MCF 10A (cell line): Measurements from ENCODE around the gene EMB. TPM values are rescaled to one million over a fixed set of nuclear protein-coding genes. Genes with fewer than 3 reads are reported as not detected.
"Not testable (repeated sequence)": the region's sequence is repeated elsewhere in the genome, so short reads cannot be mapped to it uniquely, and the experiment has no call there.

Experiments
- BruUV-seq: library from RNA; stranded (reverse); fragments of 400-500 nt; replicated peaks from 2 replicates; lab custom pipeline; 2021; lab: Mats Ljungman, UMichigan
- CTCF ChIA-PET: fragments of 300-600 bp; sonication (Branson Sonifier 250); formaldehyde crosslinking; extraction: SDS; loops from one replicate; lab custom pipeline; 2021; ENCODE audit warnings: antibody characterized with exemption, inconsistent platforms; lab: Yijun Ruan, JAX
- POLR2A ChIA-PET: fragments of 300-600, 350-650 bp; sonication (Branson Sonifier 250); formaldehyde crosslinking; extraction: SDS; loops from one replicate; lab custom pipeline; 2020; ENCODE audit warnings: antibody characterized with exemption, inconsistent platforms; lab: Yijun Ruan, JAX
- DNase-seq: peaks from one replicate; pipeline ENCODE4 v3.0.0-alpha.2; 2018; ENCODE audit not compliant: unreplicated experiment
- H3K27ac Mint-ChIP-seq: one replicate; pipeline ENCODE4 v1.8.0; 2022; ENCODE audit warnings: mild to moderate bottlenecking, low read depth, mixed read lengths; ENCODE audit not compliant: unreplicated experiment
- H3K27me3 Mint-ChIP-seq: one replicate; pipeline ENCODE4 v1.8.0; 2022; ENCODE audit warnings: mixed read lengths; ENCODE audit not compliant: insufficient read depth, unreplicated experiment
- H3K36me3 Mint-ChIP-seq: one replicate; pipeline ENCODE4 v1.8.0; 2022; ENCODE audit warnings: mild to moderate bottlenecking, moderate library complexity, mixed read lengths; ENCODE audit not compliant: insufficient read depth, unreplicated experiment
- H3K4me1 Mint-ChIP-seq: one replicate; pipeline ENCODE4 v1.8.0; 2022; ENCODE audit warnings: mixed read lengths; ENCODE audit not compliant: insufficient read depth, unreplicated experiment
- H3K4me3 Mint-ChIP-seq: one replicate; pipeline ENCODE4 v1.8.0; 2022; ENCODE audit warnings: mild to moderate bottlenecking, moderate library complexity, mixed read lengths; ENCODE audit not compliant: unreplicated experiment
- H3K9me3 Mint-ChIP-seq: one replicate; pipeline ENCODE4 v1.8.0; 2022; ENCODE audit warnings: mixed read lengths; ENCODE audit not compliant: unreplicated experiment
- intact Hi-C: fragments of 100-400 bp; cut with micrococcal nuclease; formaldehyde crosslinking; loops from 2 replicates; pipeline ENCODE4 v1.14.1; 2022
- total RNA-seq: library from RNA; stranded (reverse); gene quantifications from 2 replicates; pipeline ENCODE4 v1.2.3, GENCODE V29; 2022
- TF ChIP-seq, protein P1 (sequence below): fragments of 200-600 bp; IDR thresholded peaks from one replicate; pipeline ENCODE4 v1.8.0; 2022; ENCODE audit warnings: antibody characterized with exemption, mild to moderate bottlenecking; ENCODE audit not compliant: unreplicated experiment

Gene EMB
- total RNA-seq, 1 experiment from 2014 or later, result 27.7 TPM

GRCh38 chr5:50421184-50421950, 19.7 kb downstream of the EMB start:
- H3K36me3 Mint-ChIP-seq, H3K9me3 Mint-ChIP-seq, BruUV-seq, H3K27me3 Mint-ChIP-seq, POLR2A ChIA-PET, DNase-seq, H3K27ac Mint-ChIP-seq, H3K4me3 Mint-ChIP-seq, intact Hi-C loops, CTCF ChIA-PET: not testable (repeated sequence)
- H3K4me1 Mint-ChIP-seq, result peaks cover 19% of the 10 kb centered on the region

DNA sequence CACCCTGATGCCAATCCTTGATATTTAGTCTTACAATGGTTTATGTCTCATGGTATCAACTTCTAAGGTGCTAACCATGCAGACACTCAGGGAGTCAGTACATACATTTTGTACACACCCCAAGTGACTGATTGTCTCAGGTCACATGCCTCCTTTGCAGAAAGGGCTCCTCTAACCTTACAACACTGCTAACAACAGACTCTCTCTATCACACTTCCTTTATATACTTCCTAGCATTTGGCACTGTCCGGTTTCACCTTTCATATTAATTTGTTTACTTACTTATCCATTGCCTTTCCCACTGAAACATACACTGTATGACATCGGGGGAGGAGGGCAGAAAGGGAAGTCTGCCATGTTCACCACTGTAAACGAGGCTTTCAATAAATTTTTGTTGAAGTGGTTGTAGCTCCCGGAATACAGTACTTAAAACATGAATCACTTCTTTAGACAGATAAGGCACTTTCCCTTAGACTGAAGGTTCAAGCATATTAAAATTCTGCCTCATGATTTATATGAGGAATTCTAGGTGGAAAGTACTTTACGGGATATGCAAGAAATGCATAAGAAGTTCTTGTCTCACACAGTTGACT, 20.6 kb downstream of the EMB start:
- Mint-ChIP-seq H3K36me3 (no peaks in the 10 kb centered on the region), H3K4me1 (peaks cover 19% of the 10 kb centered on the region), H3K27ac (no peak overlapping the region), H3K27me3 (no peaks in the 10 kb centered on the region), H3K9me3 (no peaks in the 10 kb centered on the region), H3K4me3 (no peak overlapping the region)
- BruUV-seq, result no TSS peak
- TF ChIP-seq, protein P1, sequence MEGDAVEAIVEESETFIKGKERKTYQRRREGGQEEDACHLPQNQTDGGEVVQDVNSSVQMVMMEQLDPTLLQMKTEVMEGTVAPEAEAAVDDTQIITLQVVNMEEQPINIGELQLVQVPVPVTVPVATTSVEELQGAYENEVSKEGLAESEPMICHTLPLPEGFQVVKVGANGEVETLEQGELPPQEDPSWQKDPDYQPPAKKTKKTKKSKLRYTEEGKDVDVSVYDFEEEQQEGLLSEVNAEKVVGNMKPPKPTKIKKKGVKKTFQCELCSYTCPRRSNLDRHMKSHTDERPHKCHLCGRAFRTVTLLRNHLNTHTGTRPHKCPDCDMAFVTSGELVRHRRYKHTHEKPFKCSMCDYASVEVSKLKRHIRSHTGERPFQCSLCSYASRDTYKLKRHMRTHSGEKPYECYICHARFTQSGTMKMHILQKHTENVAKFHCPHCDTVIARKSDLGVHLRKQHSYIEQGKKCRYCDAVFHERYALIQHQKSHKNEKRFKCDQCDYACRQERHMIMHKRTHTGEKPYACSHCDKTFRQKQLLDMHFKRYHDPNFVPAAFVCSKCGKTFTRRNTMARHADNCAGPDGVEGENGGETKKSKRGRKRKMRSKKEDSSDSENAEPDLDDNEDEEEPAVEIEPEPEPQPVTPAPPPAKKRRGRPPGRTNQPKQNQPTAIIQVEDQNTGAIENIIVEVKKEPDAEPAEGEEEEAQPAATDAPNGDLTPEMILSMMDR, result no peak
- intact Hi-C loops, result no loop called here
- ChIA-PET CTCF (interaction anchor here (0.6 to 1.2 kb wide), 2 partner anchors 21 to 331 kb away, joined by 3 read pairs; partner anchors contain the start of gene EMB), POLR2A (no interaction called here)
- DNase-seq, result no peak

DNA sequence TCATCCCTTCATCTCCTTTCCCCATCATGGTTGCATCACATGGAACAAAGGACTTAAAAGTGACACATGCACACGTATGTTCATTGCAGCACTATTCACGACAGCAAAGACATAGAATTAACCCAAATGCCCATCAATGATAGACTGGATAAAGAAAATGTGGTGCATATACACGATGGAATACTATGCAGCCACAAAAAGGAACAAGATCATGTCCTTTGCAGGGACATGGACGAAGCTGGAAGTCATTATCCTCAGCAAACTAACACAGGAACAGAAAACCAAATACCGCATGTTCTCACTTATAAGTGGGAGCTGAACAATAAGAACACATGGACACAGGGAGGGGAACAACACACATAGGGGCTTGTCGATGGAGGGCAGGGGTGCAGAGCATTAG, 21.4 kb downstream of the EMB start:
- H3K27me3 Mint-ChIP-seq, DNase-seq, H3K36me3 Mint-ChIP-seq, POLR2A ChIA-PET, BruUV-seq, H3K9me3 Mint-ChIP-seq, H3K4me3 Mint-ChIP-seq, H3K27ac Mint-ChIP-seq, intact Hi-C loops: not testable (repeated sequence)
- H3K4me1 Mint-ChIP-seq, result peaks cover 13% of the 10 kb centered on the region
- CTCF ChIA-PET, result interaction anchor here (0.6 to 1.2 kb wide), 2 partner anchors 22 to 332 kb away, joined by 3 read pairs; partner anchors contain the start of gene EMB

DNA sequence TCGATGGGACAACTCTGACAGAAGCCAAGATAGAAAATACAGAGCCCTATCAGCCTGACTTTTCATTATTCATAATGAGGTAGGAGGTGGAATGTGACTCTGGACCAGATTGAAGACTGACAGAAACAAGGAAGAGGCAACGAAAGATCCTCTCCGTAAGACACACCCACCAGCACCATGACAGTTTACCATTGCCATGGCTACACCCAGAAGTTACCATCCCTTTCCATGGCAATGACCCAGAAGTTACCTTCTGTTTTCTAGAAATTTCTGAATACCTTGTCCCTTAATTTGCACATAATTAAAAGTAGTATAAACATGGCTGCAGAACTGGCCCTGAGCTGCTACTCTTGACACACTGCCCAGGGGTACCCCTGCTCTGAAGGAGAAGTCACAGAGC, 24.5 kb downstream of the EMB start:
- intact Hi-C loops, BruUV-seq, H3K36me3 Mint-ChIP-seq, H3K27ac Mint-ChIP-seq, H3K4me3 Mint-ChIP-seq, H3K4me1 Mint-ChIP-seq, DNase-seq, H3K9me3 Mint-ChIP-seq, H3K27me3 Mint-ChIP-seq: not testable (repeated sequence)
- CTCF ChIA-PET, result interaction anchor here (0.6 kb wide), 1 partner anchor 9 kb away, joined by 3 read pairs; no protein-coding TSS in a partner anchor
- POLR2A ChIA-PET, result interaction anchor here (1.0 kb wide), 1 partner anchor 16 kb away, joined by 3 read pairs; no protein-coding TSS in a partner anchor

- intact Hi-C loops, result no loop called here
- Mint-ChIP-seq H3K27ac (no peak overlapping the region), H3K9me3 (no peaks in the 10 kb centered on the region), H3K4me3 (no peak overlapping the region), H3K27me3 (no peaks in the 10 kb centered on the region), H3K36me3 (no peaks in the 10 kb centered on the region), H3K4me1 (no peaks in the 10 kb centered on the region)
- POLR2A ChIA-PET, result interaction anchor here (1.0 to 1.2 kb wide), 2 partner anchors 17 to 24 kb away, joined by 3 read pairs; no protein-coding TSS in a partner anchor
- DNase-seq, result no peak
- TF ChIP-seq, protein P1, result no peak
- CTCF ChIA-PET, result interaction anchor here (0.6 to 1.0 kb wide), 2 partner anchors 43 to 97 kb away, joined by 3 to 4 read pairs; no protein-coding TSS in a partner anchor
- no TSS peak for BruUV-seq
Measured at GRCh38 chr5:50415912-50416311, 25.2 kb downstream of the EMB start.

DNA sequence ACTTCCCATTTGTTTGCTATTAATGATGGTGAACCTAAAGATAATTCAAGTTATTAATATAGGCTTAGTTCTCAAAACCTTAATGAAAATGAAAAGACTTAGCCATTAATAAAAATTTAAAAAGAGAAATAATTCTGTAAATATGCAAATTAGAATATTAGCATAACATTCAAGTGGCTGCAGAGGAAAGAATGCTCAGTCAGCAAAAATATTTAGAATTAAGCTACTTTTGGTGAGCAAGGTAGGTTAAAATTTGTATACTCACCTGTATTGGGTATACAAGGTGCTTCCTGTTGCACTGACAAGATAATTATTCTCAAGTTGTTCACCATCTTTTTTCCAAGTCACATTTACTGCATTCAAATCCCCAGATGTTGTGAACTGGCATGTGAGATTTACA, 30.2 kb downstream of the EMB start:
- H3K27me3 Mint-ChIP-seq, intact Hi-C loops, POLR2A ChIA-PET, H3K9me3 Mint-ChIP-seq, H3K36me3 Mint-ChIP-seq, CTCF ChIA-PET, DNase-seq, H3K27ac Mint-ChIP-seq, BruUV-seq, H3K4me3 Mint-ChIP-seq: not testable (repeated sequence)
- H3K4me1 Mint-ChIP-seq, result peaks cover 14% of the 10 kb centered on the region
